MM.1S (cell line): ENCODE measurements around the gene SPATC1L.

Experiments
- DNase-seq: peaks from one replicate; pipeline ENCODE4 v3.0.0-alpha.2; 2015
- H2AFZ ChIP-seq: fragments of 300-600 bp; sonication (generic); 2 replicates; pipeline ENCODE4 v1.6.0; 2016; ENCODE audit warnings: antibody characterized with exemption, low read length
- H3F3A ChIP-seq: fragments of 300-600 bp; sonication (generic); 2 replicates; pipeline ENCODE4 v1.6.1; 2016; ENCODE audit warnings: mild to moderate bottlenecking, antibody characterized with exemption, low read length, moderate library complexity, mixed read lengths; ENCODE audit not compliant: insufficient read depth
- H3K27ac ChIP-seq: fragments of 300-600 bp; sonication (generic); 2 replicates; pipeline ENCODE4 v1.5.1; 2016; ENCODE audit warnings: mild to moderate bottlenecking, low read length
- H3K27me3 ChIP-seq: fragments of 300-600 bp; sonication (generic); replicated peaks from 2 replicates; pipeline ENCODE4 v1.6.0; 2016; ENCODE audit warnings: low read length; ENCODE audit not compliant: insufficient read depth
- H3K36me3 ChIP-seq: fragments of 300-600 bp; sonication (generic); replicated peaks from 2 replicates; pipeline ENCODE4 v1.6.1; 2016; ENCODE audit warnings: mild to moderate bottlenecking, low read length, mixed read lengths; ENCODE audit not compliant: insufficient read depth
- H3K4me1 ChIP-seq: fragments of 300-600 bp; sonication (generic); 2 replicates; pipeline ENCODE4 v1.6.1; 2016; ENCODE audit warnings: low read length, mixed read lengths
- H3K4me2 ChIP-seq: fragments of 300-600 bp; sonication (generic); 2 replicates; pipeline ENCODE4 v1.6.0; 2016; ENCODE audit warnings: low read depth, low read length
- H3K4me3 ChIP-seq: fragments of 300-600 bp; sonication (generic); 2 replicates; pipeline ENCODE4 v1.5.1; 2016; ENCODE audit warnings: low read length, mixed read lengths
- H3K79me2 ChIP-seq: fragments of 300-600 bp; sonication (generic); 2 replicates; pipeline ENCODE4 v1.6.1; 2016; ENCODE audit warnings: mixed run types, low read length, mixed read lengths
- H3K9ac ChIP-seq: fragments of 300-600 bp; sonication (generic); 2 replicates; pipeline ENCODE4 v1.6.1; 2016; ENCODE audit warnings: low read length, mixed read lengths
- H3K9me2 ChIP-seq: fragments of 300-600 bp; sonication (generic); replicated peaks from 2 replicates; pipeline ENCODE4 v1.6.1; 2016; ENCODE audit warnings: mild to moderate bottlenecking, low read length, mixed read lengths; ENCODE audit not compliant: insufficient read depth
- H3K9me3 ChIP-seq: fragments of 300-600 bp; sonication (generic); replicated peaks from 2 replicates; pipeline ENCODE4 v1.6.1; 2016; ENCODE audit warnings: mild to moderate bottlenecking, low read length, mixed read lengths; ENCODE audit not compliant: insufficient read depth
- H4K20me1 ChIP-seq: fragments of 300-600 bp; sonication (generic); 2 replicates; pipeline ENCODE4 v1.6.1; 2016; ENCODE audit warnings: mild to moderate bottlenecking, low read length, moderate library complexity, mixed read lengths; ENCODE audit not compliant: insufficient read depth
- CTCF ChIP-seq: fragments of 300-600 bp; sonication (generic); IDR thresholded peaks from 2 replicates; pipeline ENCODE4 v1.5.1; 2016; ENCODE audit warnings: antibody characterized with exemption, low read length, mixed read lengths
- EZH2 ChIP-seq: fragments of 300-600 bp; sonication (generic); optimal IDR thresholded peaks from 2 replicates; pipeline ENCODE3; 2017; ENCODE audit warnings: low read depth, mild to moderate bottlenecking, antibody characterized with exemption, low read length, mixed read lengths
- EZH2phosphoT487 ChIP-seq: fragments of 300-600 bp; sonication (generic); IDR thresholded peaks from 2 replicates; pipeline ENCODE4 v1.6.1; 2018; ENCODE audit warnings: antibody characterized with exemption, low read length

The SPATC1L gene

GRCh38 chr21:46115441-46116188, 68.6 kb downstream of the SPATC1L start:
- Histone ChIP-seq H3K9ac (no peak overlapping the region), H4K20me1 (no peaks in the 10 kb centered on the region), H3K79me2 (no peaks in the 10 kb centered on the region), H3K4me2 (no peak overlapping the region), H3K9me2 (no peaks in the 10 kb centered on the region), H3F3A (no peaks in the 10 kb centered on the region), H3K4me3 (no peak overlapping the region), H2AFZ (no peak overlapping the region), H3K9me3 (no peaks in the 10 kb centered on the region), H3K27ac (no peak overlapping the region), H3K4me1 (no peaks in the 10 kb centered on the region), H3K27me3 (peaks cover 94% of the 10 kb centered on the region), H3K36me3 (no peaks in the 10 kb centered on the region)
- TF ChIP-seq EZH2: no peak
- no peak for TF ChIP-seq CTCF
- TF ChIP-seq EZH2phosphoT487: no peak
- DNase-seq: no peak

- Histone ChIP-seq H3K27ac (no peak overlapping the region), H3K4me1 (no peaks in the 10 kb centered on the region), H3K36me3 (no peaks in the 10 kb centered on the region), H2AFZ (no peak overlapping the region), H3K9me3 (no peaks in the 10 kb centered on the region), H3K9me2 (no peaks in the 10 kb centered on the region), H3K9ac (no peak overlapping the region), H3K4me3 (no peak overlapping the region), H4K20me1 (no peaks in the 10 kb centered on the region), H3F3A (no peaks in the 10 kb centered on the region), H3K79me2 (no peaks in the 10 kb centered on the region), H3K27me3 (peaks cover 95% of the 10 kb centered on the region), H3K4me2 (no peak overlapping the region)
- DNase-seq: no peak
- TF ChIP-seq EZH2phosphoT487 (no peak), EZH2 (no peak), CTCF (no peak)
Observed at GRCh38 chr21:46114963-46115362, 69.3 kb downstream of the SPATC1L start.

- no peaks in the 10 kb centered on the region for H3K36me3 ChIP-seq
- no peaks in the 10 kb centered on the region for H3F3A ChIP-seq
- no peak overlapping the region for H2AFZ ChIP-seq
- H3K9ac ChIP-seq: no peak overlapping the region
- no peaks in the 10 kb centered on the region for H4K20me1 ChIP-seq
- peaks cover 95% of the 10 kb centered on the region for H3K27me3 ChIP-seq
- H3K4me1 ChIP-seq: no peaks in the 10 kb centered on the region
- H3K9me2 ChIP-seq: no peaks in the 10 kb centered on the region
- no peak for TF ChIP-seq EZH2phosphoT487
- TF ChIP-seq CTCF: no peak
- no peak for TF ChIP-seq EZH2
- no peak overlapping the region for H3K27ac ChIP-seq
- no peak overlapping the region for H3K4me3 ChIP-seq
- no peak overlapping the region for H3K4me2 ChIP-seq
- no peaks in the 10 kb centered on the region for H3K79me2 ChIP-seq
- DNase-seq: no peak
- H3K9me3 ChIP-seq: no peaks in the 10 kb centered on the region
Observed at GRCh38 chr21:46113497-46114176, 70.6 kb downstream of the SPATC1L start.
